ENCODE results near the gene PRKCSH. TPM values are rescaled to one million over a fixed set of nuclear protein-coding genes. Genes with fewer than 3 reads are reported as not detected.

PRKCSH gene
- total and polyA plus RNA-seq, 5 donors from 2014 or later = 29.0 to 244 (median 32.5) TPM

DNA sequence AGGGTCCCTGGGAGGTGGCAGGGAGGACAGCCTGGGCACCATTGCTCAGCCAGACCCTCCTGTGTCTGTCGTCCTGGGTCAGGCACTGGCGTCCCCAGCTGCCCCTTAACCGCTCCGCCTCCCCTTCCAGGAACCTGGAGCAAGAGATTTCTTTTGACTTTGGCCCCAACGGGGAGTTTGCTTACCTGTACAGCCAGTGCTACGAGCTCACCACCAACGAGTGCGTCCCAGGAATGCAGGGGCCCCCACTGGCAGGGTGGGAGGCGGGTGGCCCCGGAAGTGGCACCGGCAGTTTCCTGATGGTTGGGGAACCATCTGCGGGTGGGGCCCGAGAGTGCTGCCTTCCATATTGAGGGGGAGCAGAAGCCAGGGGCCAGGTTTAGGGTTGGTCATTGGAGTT is 13.0 kb downstream of the PRKCSH start:
- peaks cover 0 to 2% (median 0%) of the 10 kb centered on the region in 4 donors for H3K4me1 Mint-ChIP-seq
- H3K27me3 ChIP-seq (ENCODE audit: control insufficient read depth, insufficient read depth, low read length) = no peaks in the 10 kb centered on the region
- no peaks in the 10 kb centered on the region for H3K27me3 Mint-ChIP-seq
- no peak for DNase-seq
- H3K27ac ChIP-seq (ENCODE audit: insufficient read depth, low read length, poor library complexity, severe bottlenecking) = no peak overlapping the region
- H3K4me3 ChIP-seq (ENCODE audit: low read depth, low read length) = no peak overlapping the region
- H3K36me3 Mint-ChIP-seq = no peaks in the 10 kb centered on the region
- H3K4me3 Mint-ChIP-seq = no peak overlapping the region
- H3K9me3 ChIP-seq (ENCODE audit: control insufficient read depth in 2 of 2, low read length in 2 of 2) = no peaks in the 10 kb centered on the region
- peaks cover 27% of the 10 kb centered on the region for H3K36me3 ChIP-seq (ENCODE audit: control insufficient read depth, insufficient read depth, low read length)
- H3K4me1 ChIP-seq (ENCODE audit: control insufficient read depth, insufficient read depth, low read length, poor library complexity, severe bottlenecking) = no peaks in the 10 kb centered on the region
- H3K27ac Mint-ChIP-seq = no peak overlapping the region
- no peak for ATAC-seq (ENCODE audit: low read depth in 2 of 2)
- no peaks in the 10 kb centered on the region for H3K9me3 Mint-ChIP-seq

DNA sequence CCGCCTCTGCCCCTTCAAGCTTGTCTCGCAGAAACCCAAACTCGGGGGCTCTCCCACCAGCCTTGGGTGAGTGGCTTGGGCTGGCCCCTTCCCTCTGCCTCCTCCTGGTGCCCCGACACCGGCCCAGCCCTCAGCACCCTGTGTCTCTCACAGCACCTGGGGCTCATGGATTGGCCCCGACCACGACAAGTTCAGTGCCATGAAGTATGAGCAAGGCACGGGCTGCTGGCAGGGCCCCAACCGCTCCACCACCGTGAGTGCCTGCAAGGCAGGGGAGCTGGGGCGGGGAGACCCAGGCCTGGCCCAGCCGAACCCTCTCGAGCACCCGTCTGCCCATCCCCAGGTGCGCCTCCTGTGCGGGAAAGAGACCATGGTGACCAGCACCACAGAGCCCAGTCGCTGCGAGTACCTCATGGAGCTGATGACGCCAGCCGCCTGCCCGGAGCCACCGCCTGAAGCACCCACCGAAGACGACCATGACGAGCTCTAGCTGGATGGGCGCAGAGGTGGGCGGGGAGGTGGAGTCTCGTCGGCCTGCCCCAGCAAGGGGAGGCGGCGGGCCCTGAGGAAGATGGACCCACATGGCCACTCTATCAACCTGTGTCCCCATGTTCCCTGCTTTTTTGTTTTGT is 13.6 kb downstream of the PRKCSH start:
- Histone ChIP-seq H3K27me3 (ENCODE audit: control insufficient read depth, insufficient read depth, low read length) (no peaks in the 10 kb centered on the region), H3K36me3 (ENCODE audit: control insufficient read depth, insufficient read depth, low read length) (peaks cover 21% of the 10 kb centered on the region), H3K27ac (ENCODE audit: insufficient read depth, low read length, poor library complexity, severe bottlenecking) (no peak overlapping the region), H3K4me1 (ENCODE audit: control insufficient read depth, insufficient read depth, low read length, poor library complexity, severe bottlenecking) (no peaks in the 10 kb centered on the region), H3K4me3 (ENCODE audit: low read depth, low read length) (no peak overlapping the region), H3K9me3 (ENCODE audit: control insufficient read depth in 2 of 2, low read length in 2 of 2) (no peaks in the 10 kb centered on the region)
- no peaks in the 10 kb centered on the region for H3K9me3 Mint-ChIP-seq
- DNase-seq (no peak), ATAC-seq (ENCODE audit: low read depth in 2 of 2) (no peak)
- H3K27ac Mint-ChIP-seq = no peak overlapping the region
- H3K4me3 Mint-ChIP-seq = no peak overlapping the region
- no peaks in the 10 kb centered on the region for H3K27me3 Mint-ChIP-seq
- H3K36me3 Mint-ChIP-seq = no peaks in the 10 kb centered on the region
- H3K4me1 Mint-ChIP-seq = peaks cover 0 to 2% (median 0%) of the 10 kb centered on the region in 4 donors

DNA sequence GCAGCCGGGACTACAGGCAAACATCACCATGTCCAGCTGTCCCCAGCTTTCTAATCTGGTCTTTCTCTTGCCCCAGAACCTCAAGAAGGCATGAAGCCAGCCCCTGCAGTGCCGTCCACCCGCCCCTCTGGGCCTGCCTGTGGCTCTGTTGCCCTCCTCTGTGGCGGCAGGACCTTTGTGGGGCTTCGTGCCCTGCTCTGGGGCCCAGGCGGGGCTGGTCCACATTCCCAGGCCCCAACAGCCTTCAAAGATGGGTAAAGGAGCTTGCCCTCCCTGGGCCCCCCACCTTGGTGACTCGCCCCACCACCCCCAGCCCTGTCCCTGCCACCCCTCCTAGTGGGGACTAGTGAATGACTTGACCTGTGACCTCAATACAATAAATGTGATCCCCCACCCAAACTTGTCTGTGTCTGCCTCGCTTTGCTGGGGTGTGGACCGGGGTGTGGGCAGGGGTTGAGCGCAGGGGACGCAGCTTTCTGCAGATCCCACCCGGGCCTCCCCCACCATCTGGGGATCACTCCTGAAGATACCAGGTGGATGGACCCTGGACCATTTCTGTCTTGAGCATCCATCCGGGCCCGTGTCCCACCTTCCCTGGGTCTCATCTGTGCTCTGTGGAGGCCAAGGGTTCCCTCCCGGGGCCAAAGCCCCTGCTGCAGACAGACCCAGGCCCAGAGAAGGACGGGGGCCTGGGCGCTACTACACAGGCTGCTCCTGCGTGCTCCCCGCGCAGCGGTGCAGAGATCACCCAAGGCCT is 15.3 kb downstream of the PRKCSH start:
- Mint-ChIP-seq H3K27me3 (no peaks in the 10 kb centered on the region), H3K36me3 (no peaks in the 10 kb centered on the region), H3K9me3 (no peaks in the 10 kb centered on the region), H3K4me3 (no peak overlapping the region), H3K4me1 (peaks cover 0 to 3% (median 0%) of the 10 kb centered on the region in 4 donors), H3K27ac (no peak overlapping the region)
- H3K36me3 ChIP-seq (ENCODE audit: control insufficient read depth, insufficient read depth, low read length) = peaks cover 4% of the 10 kb centered on the region
- ATAC-seq (ENCODE audit: low read depth in 2 of 2) (no peak), DNase-seq (no peak)
- H3K9me3 ChIP-seq (ENCODE audit: control insufficient read depth in 2 of 2, low read length in 2 of 2) = no peaks in the 10 kb centered on the region
- no peaks in the 10 kb centered on the region for H3K27me3 ChIP-seq (ENCODE audit: control insufficient read depth, insufficient read depth, low read length)
- no peaks in the 10 kb centered on the region for H3K4me1 ChIP-seq (ENCODE audit: control insufficient read depth, insufficient read depth, low read length, poor library complexity, severe bottlenecking)
- H3K27ac ChIP-seq (ENCODE audit: insufficient read depth, low read length, poor library complexity, severe bottlenecking) = no peak overlapping the region
- H3K4me3 ChIP-seq (ENCODE audit: low read depth, low read length) = no peak overlapping the region

- H3K36me3 Mint-ChIP-seq = no peaks in the 10 kb centered on the region
- no peaks in the 10 kb centered on the region for H3K27me3 Mint-ChIP-seq
- Histone ChIP-seq H3K4me3 (ENCODE audit: low read depth, low read length) (no peak overlapping the region), H3K4me1 (ENCODE audit: control insufficient read depth, insufficient read depth, low read length, poor library complexity, severe bottlenecking) (no peaks in the 10 kb centered on the region), H3K36me3 (ENCODE audit: control insufficient read depth, insufficient read depth, low read length) (peaks cover 4% of the 10 kb centered on the region), H3K27ac (ENCODE audit: insufficient read depth, low read length, poor library complexity, severe bottlenecking) (no peak overlapping the region), H3K27me3 (ENCODE audit: control insufficient read depth, insufficient read depth, low read length) (no peaks in the 10 kb centered on the region), H3K9me3 (ENCODE audit: control insufficient read depth in 2 of 2, low read length in 2 of 2) (no peaks in the 10 kb centered on the region)
- no peaks in the 10 kb centered on the region for H3K9me3 Mint-ChIP-seq
- peaks cover 0 to 3% (median 0%) of the 10 kb centered on the region in 4 donors for H3K4me1 Mint-ChIP-seq
- H3K4me3 Mint-ChIP-seq = no peak overlapping the region
- no peak overlapping the region for H3K27ac Mint-ChIP-seq
- no peak for DNase-seq
- ATAC-seq (ENCODE audit: low read depth in 2 of 2) = no peak
These were observed 16.0 kb downstream of the PRKCSH start for GRCh38 chr19:11451327-11451870.

DNA sequence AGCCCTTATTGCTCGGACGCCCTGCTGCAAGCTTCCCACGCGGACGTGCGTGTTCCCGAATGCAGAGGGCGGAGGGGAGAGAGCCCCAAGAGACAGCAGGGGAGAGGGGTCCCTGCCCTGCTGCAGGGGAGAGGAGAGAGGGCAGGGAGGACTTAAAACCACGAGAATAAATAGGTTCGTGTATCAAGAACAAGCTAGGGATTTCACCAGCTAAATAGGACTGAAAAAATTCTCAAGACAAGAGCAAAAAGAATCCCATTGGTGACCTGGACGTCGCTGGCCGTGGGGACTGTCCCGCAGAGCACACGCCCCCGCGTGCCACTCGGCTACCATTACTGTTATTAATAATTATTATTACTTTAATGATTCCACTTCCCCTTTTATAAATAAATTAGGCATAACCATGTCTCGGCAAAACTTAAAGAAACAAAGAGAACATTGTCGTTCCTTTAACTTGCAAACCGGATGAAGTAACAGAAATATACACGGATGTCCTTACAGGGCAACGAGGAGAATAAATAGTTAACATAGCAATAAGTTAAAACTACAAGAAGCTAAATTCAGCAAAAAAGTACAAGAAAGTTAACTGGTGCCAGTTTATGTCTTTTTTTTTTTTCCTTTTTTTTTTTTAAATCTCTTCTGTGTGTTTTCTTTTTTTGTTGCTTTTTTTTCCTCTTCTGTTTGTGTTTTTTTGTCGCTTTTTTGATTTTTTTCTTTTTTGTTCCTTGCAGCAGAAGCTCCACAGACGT is 16.6 kb downstream of the PRKCSH start:
- no peaks in the 10 kb centered on the region for H3K36me3 ChIP-seq (ENCODE audit: control insufficient read depth, insufficient read depth, low read length)
- H3K4me1 Mint-ChIP-seq = peaks cover 0 to 3% (median 0%) of the 10 kb centered on the region in 4 donors
- H3K36me3 Mint-ChIP-seq = no peaks in the 10 kb centered on the region
- no peak for ATAC-seq (ENCODE audit: low read depth in 2 of 2)
- no peak overlapping the region for H3K4me3 ChIP-seq (ENCODE audit: low read depth, low read length)
- H3K27me3 ChIP-seq (ENCODE audit: control insufficient read depth, insufficient read depth, low read length) = no peaks in the 10 kb centered on the region
- H3K4me1 ChIP-seq (ENCODE audit: control insufficient read depth, insufficient read depth, low read length, poor library complexity, severe bottlenecking) = no peaks in the 10 kb centered on the region
- no peak overlapping the region for H3K27ac ChIP-seq (ENCODE audit: insufficient read depth, low read length, poor library complexity, severe bottlenecking)
- no peaks in the 10 kb centered on the region for H3K9me3 Mint-ChIP-seq
- DNase-seq = no peak
- no peak overlapping the region for H3K4me3 Mint-ChIP-seq
- H3K27ac Mint-ChIP-seq = peak overlapping the region in 1 of 3 donors; percentile 46
- H3K9me3 ChIP-seq (ENCODE audit: control insufficient read depth in 2 of 2, low read length in 2 of 2) = no peaks in the 10 kb centered on the region
- no peaks in the 10 kb centered on the region for H3K27me3 Mint-ChIP-seq

GRCh38 chr19:11452620-11453310 is 17.3 kb downstream of the PRKCSH start:
- DNase-seq (no peak), ATAC-seq (ENCODE audit: low read depth in 2 of 2) (no peak)
- H3K4me3 ChIP-seq (ENCODE audit: low read depth, low read length) = no peak overlapping the region
- Mint-ChIP-seq H3K36me3 (no peaks in the 10 kb centered on the region), H3K4me3 (no peak overlapping the region), H3K4me1 (peaks cover 0 to 3% (median 0%) of the 10 kb centered on the region in 4 donors), H3K9me3 (no peaks in the 10 kb centered on the region), H3K27me3 (no peaks in the 10 kb centered on the region), H3K27ac (peak overlapping the region in 1 of 3 donors; percentile 46)
- H3K36me3 ChIP-seq (ENCODE audit: control insufficient read depth, insufficient read depth, low read length) = no peaks in the 10 kb centered on the region
- H3K27ac ChIP-seq (ENCODE audit: insufficient read depth, low read length, poor library complexity, severe bottlenecking) = no peak overlapping the region
- no peaks in the 10 kb centered on the region for H3K9me3 ChIP-seq (ENCODE audit: control insufficient read depth in 2 of 2, low read length in 2 of 2)
- H3K4me1 ChIP-seq (ENCODE audit: control insufficient read depth, insufficient read depth, low read length, poor library complexity, severe bottlenecking) = no peaks in the 10 kb centered on the region
- H3K27me3 ChIP-seq (ENCODE audit: control insufficient read depth, insufficient read depth, low read length) = no peaks in the 10 kb centered on the region

Measured in CD4-positive, CD25-positive, alpha-beta regulatory T cell (primary cell).